HCT116 (cell line): ENCODE results near the gene RAD18. TPM values are rescaled to one million over a fixed set of nuclear protein-coding genes. Genes with fewer than 3 reads are reported as not detected.

ENCODE experiments used
- ATAC-seq: fragments of 200-7000 bp; cut with Tn5 transposase; 2 replicates; pipeline ENCODE4 v1.9.1; 2020; ENCODE audit warnings: mild to moderate bottlenecking, moderate library complexity
- BruUV-seq: library from RNA; stranded (reverse); fragments of 400-500 nt; replicated peaks from 2 replicates; lab custom pipeline; 2021; lab: Mats Ljungman, UMichigan
- CTCF ChIA-PET: fragments of 300-600 bp; sonication (Branson Sonifier 250); formaldehyde crosslinking; loops from one replicate; lab custom pipeline; 2021; ENCODE audit warnings: antibody characterized with exemption; lab: Charles Lee
- POLR2A ChIA-PET: fragments of 300-600, 350-600 bp; sonication (Branson Sonifier 250); formaldehyde crosslinking; loops from one replicate; lab custom pipeline; 2021; ENCODE audit warnings: antibody characterized with exemption; lab: Charles Lee
- RAD21 ChIA-PET, 2 experiments: fragments of 300-600 bp; sonication (Branson Sonifier 250); formaldehyde crosslinking; loops; one replicate each; lab custom pipeline; 2023; ENCODE audit warnings: low total read pairs in 2 of 2; ENCODE audit not compliant: uncharacterized antibody in 2 of 2, unreplicated experiment in 2 of 2, low non-redundant PET in 1 of 2; lab: Charles Lee
- DNase-seq: peaks from one replicate; pipeline ENCODE4 v3.0.0-alpha.2; 2010; ENCODE audit warnings: low read depth, low spot score
- H2AFZ ChIP-seq: fragments of 200-600 bp; shearing (Covaris generic), sonication (generic); 2 replicates; pipeline ENCODE4 v1.6.1; 2017; ENCODE audit warnings: low read depth, mixed run types, mixed read lengths, antibody characterized with exemption, low read length; ENCODE audit not compliant: poor library complexity, severe bottlenecking
- H3K27ac ChIP-seq: 2 replicates; pipeline ENCODE4 v1.5.1; 2012; ENCODE audit warnings: low read depth, low read length
- H3K27me3 ChIP-seq: fragments of 200-600 bp; sonication (generic); 2 replicates; pipeline ENCODE4 v1.6.1; 2016; ENCODE audit warnings: mixed run types, low read length, mixed read lengths; ENCODE audit not compliant: insufficient read depth
- H3K36me3 ChIP-seq, 2 experiments: fragments of 200-500 bp in 1 of 2; fragments of 200-600 bp in 1 of 2; sonication (Bioruptor generic) in 1 of 2; sonication (generic) in 1 of 2; 2 replicates each; pipeline versions ENCODE4 v1.5.1 to v1.6.1; 2014 to 2016; ENCODE audit warnings: low read length in 2 of 2, inconsistent platforms in 1 of 2, mixed read lengths in 1 of 2, mixed run types in 1 of 2; ENCODE audit not compliant: insufficient read depth in 2 of 2, control insufficient read depth in 1 of 2
- H3K4me1 ChIP-seq, 2 experiments: fragments of 200-600 bp in 1 of 2; sonication (generic) in 1 of 2; 2 replicates each; pipeline versions ENCODE4 v1.5.1 to v1.6.1; 2012 to 2017; ENCODE audit warnings: low read length in 2 of 2, inconsistent platforms in 1 of 2, mild to moderate bottlenecking in 1 of 2, mixed read lengths in 1 of 2, mixed run types in 1 of 2, moderate library complexity in 1 of 2; ENCODE audit not compliant: insufficient read depth in 2 of 2, control insufficient read depth in 1 of 2
- H3K4me2 ChIP-seq: fragments of 200-600 bp; sonication (generic); 2 replicates; pipeline ENCODE4 v1.6.1; 2017; ENCODE audit warnings: mixed run types, low read length, mixed read lengths
- H3K4me3 ChIP-seq, 2 experiments: fragments of 200-600 bp in 1 of 2; sonication (generic) in 1 of 2; replicated peaks in 1 of 2; 2 replicates each; pipeline ENCODE4 v1.5.1; 2011 to 2016; ENCODE audit warnings: low read length in 2 of 2, control low read depth in 1 of 2, low read depth in 1 of 2, mild to moderate bottlenecking in 1 of 2, mixed read lengths in 1 of 2, mixed run types in 1 of 2
- H3K79me2 ChIP-seq: fragments of 200-600 bp; sonication (generic); 2 replicates; pipeline ENCODE4 v1.6.1; 2017; ENCODE audit warnings: mild to moderate bottlenecking, mixed run types, low read length, moderate library complexity, mixed read lengths; ENCODE audit not compliant: insufficient read depth
- H3K9ac ChIP-seq: fragments of 200-600 bp; sonication (generic); 2 replicates; pipeline ENCODE4 v1.6.1; 2016; ENCODE audit warnings: low read length, mixed read lengths
- H3K9me2 ChIP-seq: fragments of 200-600 bp; sonication (generic), shearing (Covaris generic); 2 replicates; pipeline ENCODE4 v1.6.1; 2017; ENCODE audit warnings: mixed run types, mild to moderate bottlenecking, moderate library complexity; ENCODE audit not compliant: insufficient read depth
- H3K9me3 ChIP-seq, 2 experiments: fragments of 200-500 bp in 1 of 2; fragments of 200-600 bp in 1 of 2; sonication (Bioruptor generic) in 1 of 2; sonication (generic) in 1 of 2; 2 replicates each; pipeline ENCODE4 v1.6.1; 2014 to 2017; ENCODE audit warnings: low read length in 2 of 2, mixed read lengths in 2 of 2, inconsistent platforms in 1 of 2, low read depth in 1 of 2, mild to moderate bottlenecking in 1 of 2, mixed run types in 1 of 2, moderate library complexity in 1 of 2; ENCODE audit not compliant: control insufficient read depth in 1 of 2, insufficient read depth in 1 of 2
- H4K20me1 ChIP-seq: fragments of 200-600 bp; sonication (generic), shearing (Covaris generic); 2 replicates; pipeline ENCODE4 v1.6.1; 2017; ENCODE audit warnings: mixed run types, mild to moderate bottlenecking, moderate library complexity; ENCODE audit not compliant: insufficient read depth
- CEBPB ChIP-seq: IDR thresholded peaks from 2 replicates; pipeline ENCODE4 v1.6.1; 2012; ENCODE audit warnings: low read depth
- CTCF ChIP-seq, 3 experiments: fragments of 200-600 bp in 1 of 3; sonication (generic) in 1 of 3; IDR thresholded peaks in 2 of 3; conservative IDR thresholded peaks in 1 of 3; 2 replicates each; pipeline ENCODE4 v1.5.1; 2012 to 2017; ENCODE audit warnings: low read depth in 2 of 3, low read length in 2 of 3, antibody characterized with exemption in 1 of 3, borderline replicate concordance in 1 of 3, control low read depth in 1 of 3, mild to moderate bottlenecking in 1 of 3, mixed read lengths in 1 of 3, mixed run types in 1 of 3, moderate library complexity in 1 of 3; ENCODE audit not compliant: insufficient read depth in 1 of 3
- JUND ChIP-seq: IDR thresholded peaks from 2 replicates; pipeline ENCODE4 v1.6.1; 2012
- MAX ChIP-seq: IDR thresholded peaks from 2 replicates; pipeline ENCODE4 v1.6.1; 2012
- POLR2A ChIP-seq: IDR thresholded peaks from 2 replicates; pipeline ENCODE4 v1.7.0; 2011; ENCODE audit warnings: borderline replicate concordance; ENCODE audit not compliant: insufficient read depth, insufficient read length; ENCODE audit errors: extremely low read depth
- POLR2AphosphoS5 ChIP-seq: IDR thresholded peaks from 2 replicates; pipeline ENCODE4 v1.6.1; 2011; ENCODE audit warnings: mild to moderate bottlenecking, low read depth, low read length, moderate library complexity
- SIN3A ChIP-seq: IDR thresholded peaks from 2 replicates; pipeline ENCODE4 v1.6.1; 2012; ENCODE audit warnings: low read depth
- SRF ChIP-seq: IDR thresholded peaks from 2 replicates; pipeline ENCODE4 v1.6.1; 2012; ENCODE audit warnings: low read depth
- ZNF274 ChIP-seq: fragments of 200-500 bp; sonication (Bioruptor generic); IDR thresholded peaks from 2 replicates; pipeline ENCODE4 v1.6.1; 2014; ENCODE audit warnings: mild to moderate bottlenecking, low read depth, low read length, inconsistent platforms
- intact Hi-C: fragments of 100-400 bp; cut with micrococcal nuclease; formaldehyde crosslinking; loops from 2 replicates; pipeline ENCODE4 v1.10.0; 2022
- total RNA-seq: library from RNA; stranded (reverse); gene quantifications from one replicate; pipeline ENCODE4 v1.2.1, GENCODE V29; 2021; ENCODE audit not compliant: unreplicated experiment

The RAD18 gene
- total RNA-seq, 1 experiment from 2014 or later = 28.7 TPM

- no peak for TF ChIP-seq ZNF274
- TF ChIP-seq SRF = no peak
- TF ChIP-seq CEBPB = no peak
- no peak for TF ChIP-seq POLR2A
- TF ChIP-seq MAX = no peak
- no peak for TF ChIP-seq JUND
- no peak for TF ChIP-seq SIN3A
- TF ChIP-seq POLR2AphosphoS5 = no peak
- TF ChIP-seq CTCF (IDR thresholded peaks at IDR 0.05 in 2 of 3, conservative IDR thresholded peaks at IDR 0.05 in 1 of 3; ENCODE audit: borderline replicate concordance in 1 of 3, insufficient read depth in 1 of 3, low read depth in 2 of 3, low read length in 2 of 3) = no peak
- RAD21 ChIA-PET = no interaction called here
- H3K9ac ChIP-seq = no peak overlapping the region
- H2AFZ ChIP-seq = no peak overlapping the region
- H3K27me3 ChIP-seq = peaks cover 5% of the 10 kb centered on the region; the same call in 1 of the 2 replicates
- H3K4me2 ChIP-seq = no peak overlapping the region
- no peaks in the 10 kb centered on the region for H3K79me2 ChIP-seq
- POLR2A ChIA-PET = no interaction called here
- CTCF ChIA-PET = no interaction called here
- intact Hi-C loops = no loop called here
- no peaks in the 10 kb centered on the region for H3K9me3 ChIP-seq
- no peaks in the 10 kb centered on the region for H3K4me1 ChIP-seq
- no peaks in the 10 kb centered on the region for H3K9me2 ChIP-seq
- H3K4me3 ChIP-seq = no peak overlapping the region
- H3K36me3 ChIP-seq = no peaks in the 10 kb centered on the region
- H4K20me1 ChIP-seq = no peaks in the 10 kb centered on the region
- BruUV-seq = no TSS peak
- ATAC-seq = no peak
- no peak for DNase-seq
- H3K27ac ChIP-seq = no peak overlapping the region
These were observed 33.9 kb upstream of the RAD18 start for GRCh38 chr3:8997151-8997550.
